GM23338 (cell line): Measurements from ENCODE around the gene MPIG6B. TPM values are rescaled to one million over a fixed set of nuclear protein-coding genes. Genes with fewer than 3 reads are reported as not detected.

Experiments used
- ATAC-seq: fragments of 200-7000 bp; cut with Tn5 transposase; 3 replicates; pipeline ENCODE4 v1.9.1; 2020
- DNase-seq: peaks from one replicate; pipeline ENCODE4 v3.0.0-alpha.2; 2015; ENCODE audit warnings: low spot score
- H2AFZ ChIP-seq: fragments of 200-600 bp; sonication (generic); 2 replicates; pipeline ENCODE4 v1.8.0; 2016; ENCODE audit warnings: antibody characterized with exemption, mild to moderate bottlenecking, moderate library complexity
- H3F3A ChIP-seq: fragments of 200-600 bp; sonication (generic); replicated peaks from 2 replicates; pipeline ENCODE4 v1.8.0; 2017; ENCODE audit warnings: antibody characterized with exemption, mixed run types, low read depth
- H3K27ac ChIP-seq: fragments of 200-600 bp; sonication (generic); 2 replicates; pipeline ENCODE4 v1.6.1; 2016; ENCODE audit warnings: low read depth
- H3K27me3 ChIP-seq: fragments of 200-600 bp; sonication (generic); 2 replicates; pipeline ENCODE4 v1.8.0; 2016; ENCODE audit warnings: mild to moderate bottlenecking, mixed run types, moderate library complexity; ENCODE audit not compliant: insufficient read depth
- H3K36me3 ChIP-seq: fragments of 200-600 bp; sonication (generic); 2 replicates; pipeline ENCODE4 v1.8.0; 2016; ENCODE audit warnings: mild to moderate bottlenecking; ENCODE audit not compliant: insufficient read depth
- H3K4me1 ChIP-seq: fragments of 200-600 bp; sonication (generic); 2 replicates; pipeline ENCODE4 v1.8.0; 2016; ENCODE audit warnings: mild to moderate bottlenecking, moderate library complexity; ENCODE audit not compliant: insufficient read depth
- H3K4me2 ChIP-seq: fragments of 200-600 bp; sonication (generic); 2 replicates; pipeline ENCODE4 v1.7.1; 2017; ENCODE audit warnings: mixed run types
- H3K4me3 ChIP-seq: fragments of 200-600 bp; sonication (generic); 2 replicates; pipeline ENCODE4 v1.6.1; 2016; ENCODE audit warnings: mixed run types
- H3K79me2 ChIP-seq: fragments of 200-600 bp; sonication (generic); replicated peaks from 2 replicates; pipeline ENCODE4 v1.8.0; 2017; ENCODE audit warnings: mild to moderate bottlenecking; ENCODE audit not compliant: insufficient read depth
- H3K9me2 ChIP-seq: fragments of 200-600 bp; sonication (generic); 2 replicates; pipeline ENCODE4 v1.8.0; 2017; ENCODE audit not compliant: insufficient read depth
- H4K20me1 ChIP-seq: fragments of 200-600 bp; sonication (generic); replicated peaks from 2 replicates; pipeline ENCODE4 v1.8.0; 2017; ENCODE audit warnings: mild to moderate bottlenecking; ENCODE audit not compliant: insufficient read depth
- H3K27ac Mint-ChIP-seq: 2 replicates; pipeline ENCODE4 v1.8.0; 2020; ENCODE audit warnings: inconsistent platforms, mild to moderate bottlenecking, moderate library complexity, mixed read lengths
- H3K27me3 Mint-ChIP-seq: 3 replicates; pipeline ENCODE4 v1.8.0; 2022; ENCODE audit warnings: low read depth, mild to moderate bottlenecking, moderate library complexity, mixed read lengths, inconsistent platforms; ENCODE audit not compliant: insufficient read depth, poor library complexity
- H3K36me3 Mint-ChIP-seq: 3 replicates; pipeline ENCODE4 v1.8.0; 2021; ENCODE audit warnings: low read depth, mild to moderate bottlenecking, inconsistent platforms, moderate library complexity, mixed read lengths
- H3K4me1 Mint-ChIP-seq: 3 replicates; pipeline ENCODE4 v1.8.0; 2020; ENCODE audit warnings: mild to moderate bottlenecking, inconsistent platforms, mixed read lengths
- H3K4me3 Mint-ChIP-seq: 3 replicates; pipeline ENCODE4 v1.8.0; 2021; ENCODE audit warnings: moderate library complexity, mild to moderate bottlenecking, inconsistent platforms, mixed read lengths
- H3K9me3 Mint-ChIP-seq: 3 replicates; pipeline ENCODE4 v1.8.0; 2020; ENCODE audit warnings: moderate library complexity, mild to moderate bottlenecking, inconsistent platforms, mixed read lengths
- CREB1 ChIP-seq: fragments of 250-450 bp; sonication (Bioruptor Pico); IDR thresholded peaks from 2 replicates; pipeline ENCODE4 v1.5.0; 2020; ENCODE audit warnings: low read depth, mild to moderate bottlenecking, moderate library complexity
- CTCF ChIP-seq, 2 experiments: fragments of 200-600 bp in 1 of 2; sonication (generic) in 1 of 2; conservative IDR thresholded peaks; 2 replicates each; pipeline versions ENCODE4 v1.5.1 to v1.6.1; 2016 to 2017; ENCODE audit warnings: antibody characterized with exemption in 2 of 2, low read depth in 2 of 2, mild to moderate bottlenecking in 2 of 2, moderate library complexity in 1 of 2
- ETS1 ChIP-seq: IDR thresholded peaks from 2 replicates; pipeline ENCODE4 v1.6.1; 2016; ENCODE audit warnings: antibody characterized with exemption
- EZH2 ChIP-seq: fragments of 200-600 bp; sonication (generic); IDR thresholded peaks from one replicate; pipeline ENCODE4 v1.8.0; 2017; ENCODE audit warnings: antibody characterized with exemption, mild to moderate bottlenecking, low read depth; ENCODE audit not compliant: unreplicated experiment
- EZH2phosphoT487 ChIP-seq: fragments of 200-600 bp; sonication (generic); IDR thresholded peaks from one replicate; pipeline ENCODE4 v1.8.1; 2018; ENCODE audit warnings: antibody characterized with exemption; ENCODE audit not compliant: unreplicated experiment
- JUNB ChIP-seq: IDR thresholded peaks from one replicate; pipeline ENCODE4 v1.6.1; 2016; ENCODE audit warnings: antibody characterized with exemption; ENCODE audit not compliant: unreplicated experiment
- NANOG ChIP-seq: IDR thresholded peaks from 2 replicates; pipeline ENCODE4 v1.6.1; 2016; ENCODE audit warnings: antibody characterized with exemption, borderline replicate concordance
- POLR2AphosphoS5 ChIP-seq: IDR thresholded peaks from 2 replicates; pipeline ENCODE4 v1.6.1; 2016; ENCODE audit warnings: antibody characterized with exemption, low read depth
- REST ChIP-seq: IDR thresholded peaks from one replicate; pipeline ENCODE4 v1.6.1; 2018; ENCODE audit warnings: antibody characterized with exemption; ENCODE audit not compliant: unreplicated experiment
- STAT1 ChIP-seq: IDR thresholded peaks from one replicate; pipeline ENCODE4 v1.6.1; 2016; ENCODE audit warnings: antibody characterized with exemption; ENCODE audit not compliant: unreplicated experiment
- ZNF331 ChIP-seq: fragments of 250-450 bp; sonication (Bioruptor Pico); IDR thresholded peaks from 2 replicates; pipeline ENCODE4 v1.5.0; 2020; ENCODE audit warnings: low read depth, mild to moderate bottlenecking, moderate library complexity
- ZNF462 ChIP-seq: fragments of 250-450 bp; sonication (Bioruptor Pico); IDR thresholded peaks from 2 replicates; pipeline ENCODE4 v1.5.0; 2020; ENCODE audit warnings: mild to moderate bottlenecking, moderate library complexity
- polyA plus RNA-seq: library from polyadenylated mRNA; unstranded; fragments of >200 nt; fragmentation: Nextera tagmentation; extraction: Ambion mirVana; gene quantifications from 2 replicates; pipeline ENCODE4 v1.2.1, GENCODE V29; 2016
- total RNA-seq: library from RNA; depleted of rRNA; stranded (reverse); fragments of >200 nt; shearing (Covaris generic); gene quantifications from 2 replicates; pipeline ENCODE4 v1.2.3, GENCODE V29; 2014

The MPIG6B gene
- total and polyA plus RNA-seq, 2 experiments from 2014 or later = 0.13 TPM; not detected in 1

- Histone ChIP-seq H3K27ac (no peak overlapping the region), H3K27me3 (peaks cover 8% of the 10 kb centered on the region; the same call in 1 of the 2 replicates), H3F3A (peaks cover 23% of the 10 kb centered on the region), H3K4me3 (peak overlapping the region; percentile 99), H3K36me3 (peaks cover 19% of the 10 kb centered on the region), H3K79me2 (no peaks in the 10 kb centered on the region), H3K4me2 (peak overlapping the region; percentile 98), H4K20me1 (peaks cover 2% of the 10 kb centered on the region; the same call in 1 of the 2 replicates), H2AFZ (no peak overlapping the region), H3K9me2 (no peaks in the 10 kb centered on the region), H3K4me1 (peaks cover 14% of the 10 kb centered on the region; the same call in 1 of the 2 replicates)
- H3K9me3 Mint-ChIP-seq = no peaks in the 10 kb centered on the region; the same call in 2 of the 3 replicates
- peak overlapping the region; percentile 93 for H3K4me3 Mint-ChIP-seq
- H3K4me1 Mint-ChIP-seq = peaks cover 19% of the 10 kb centered on the region; the same call in 2 of the 3 replicates
- DNase-seq (no peak), ATAC-seq (no peak)
- TF ChIP-seq JUNB = no peak
- no peak for TF ChIP-seq NANOG
- TF ChIP-seq POLR2AphosphoS5 = no peak
- no peak for TF ChIP-seq CTCF (conservative IDR thresholded peaks at IDR 0.05; ENCODE audit: low read depth in 2 of 2)
- no peak for TF ChIP-seq REST
- TF ChIP-seq ZNF331 (CRISPR knock-in tag) = no peak
- TF ChIP-seq ETS1 = no peak
- TF ChIP-seq ZNF462 (CRISPR knock-in tag) = no peak
- TF ChIP-seq STAT1 = no peak
- TF ChIP-seq CREB1 = no peak
- TF ChIP-seq EZH2phosphoT487 = no peak
- no peak for TF ChIP-seq EZH2
- peaks cover 22% of the 10 kb centered on the region for H3K27me3 Mint-ChIP-seq
- H3K27ac Mint-ChIP-seq = no peak overlapping the region
- H3K36me3 Mint-ChIP-seq = peaks cover 49% of the 10 kb centered on the region
Measured at GRCh38 chr6:31727717-31728671, 4.8 kb downstream of the MPIG6B start.
